HepG2 (cell line): Measurements from ENCODE around the gene MAN1A2. TPM values are rescaled to one million over a fixed set of nuclear protein-coding genes. Genes with fewer than 3 reads are reported as not detected.

Experiments used
- DMTF1 ChIP-seq: sonication (generic); formaldehyde crosslinking; IDR thresholded peaks from 2 replicates; pipeline ENCODE4 v1.4.0; 2020; ENCODE audit warnings: mild to moderate bottlenecking, missing genetic modification reagents
- EZH2 ChIP-seq: conservative IDR thresholded peaks from 2 replicates; pipeline ENCODE4 v1.6.1; 2012; ENCODE audit warnings: mild to moderate bottlenecking, low read depth, low read length, moderate library complexity
- GFI1 ChIP-seq: sonication (generic); formaldehyde crosslinking; IDR thresholded peaks from 2 replicates; pipeline ENCODE4 v1.5.0; 2020; ENCODE audit warnings: missing genetic modification reagents, mild to moderate bottlenecking, borderline replicate concordance
- HBP1 ChIP-seq: IDR thresholded peaks from 2 replicates; pipeline ENCODE4 v1.6.1; 2016; ENCODE audit warnings: low read depth, control low read depth
- NCOR1 ChIP-seq: fragments of 200-600 bp; sonication (generic); IDR thresholded peaks from 2 replicates; pipeline ENCODE4 v1.7.0; 2017; ENCODE audit warnings: antibody characterized with exemption, low read length, borderline replicate concordance
- NR2F6 ChIP-seq, 2 experiments: IDR thresholded peaks; 2 replicates each; pipeline ENCODE4 v1.6.1; 2016; ENCODE audit warnings: antibody characterized with exemption in 1 of 2, mild to moderate bottlenecking in 1 of 2
- PHF5A ChIP-seq: IDR thresholded peaks from one replicate; pipeline ENCODE4 v1.6.1; 2018; ENCODE audit warnings: low read depth, missing genetic modification reagents; ENCODE audit not compliant: unreplicated experiment
- RBM22 ChIP-seq: fragments of 200-400 bp; formaldehyde crosslinking; optimal IDR thresholded peaks from 2 replicates; pipeline ENCODE3; 2017; ENCODE audit warnings: mild to moderate bottlenecking, low read length, moderate library complexity
- TRIM24 ChIP-seq: sonication (generic); formaldehyde crosslinking; IDR thresholded peaks from 2 replicates; pipeline ENCODE4 v1.8.0; 2022; ENCODE audit warnings: mild to moderate bottlenecking, missing genetic modification reagents
- UBTF ChIP-seq: sonication (generic); formaldehyde crosslinking; IDR thresholded peaks from 2 replicates; pipeline ENCODE4 v1.4.0; 2020; ENCODE audit warnings: mild to moderate bottlenecking, missing genetic modification reagents
- ZFP62 ChIP-seq: sonication (generic); formaldehyde crosslinking; IDR thresholded peaks from 2 replicates; pipeline ENCODE4 v1.4.0; 2020; ENCODE audit warnings: missing genetic modification reagents
- ZFP90 ChIP-seq: sonication (generic); formaldehyde crosslinking; IDR thresholded peaks from 2 replicates; pipeline ENCODE4 v1.8.0; 2022; ENCODE audit warnings: missing genetic modification reagents, mild to moderate bottlenecking, inconsistent platforms, borderline replicate concordance
- ZFX ChIP-seq: sonication (generic); formaldehyde crosslinking; IDR thresholded peaks from 2 replicates; pipeline ENCODE4 v1.4.0; 2020; ENCODE audit warnings: mild to moderate bottlenecking, low read depth, missing genetic modification reagents, moderate library complexity
- ZNF432 ChIP-seq: sonication (generic); formaldehyde crosslinking; IDR thresholded peaks from 2 replicates; pipeline ENCODE4 v1.5.0; 2020; ENCODE audit warnings: missing genetic modification reagents, mild to moderate bottlenecking, borderline replicate concordance
- ZNF879 ChIP-seq: sonication (generic); formaldehyde crosslinking; IDR thresholded peaks from 2 replicates; pipeline ENCODE4 v1.8.1; 2023; ENCODE audit warnings: missing genetic modification reagents
- ZSCAN5A ChIP-seq: sonication (generic); formaldehyde crosslinking; IDR thresholded peaks from 2 replicates; pipeline ENCODE4 v1.8.0; 2022; ENCODE audit warnings: mild to moderate bottlenecking, missing genetic modification reagents, borderline replicate concordance
- polyA plus RNA-seq, 8 experiments: library from polyadenylated mRNA; depleted of rRNA in 3 of 8; stranded (reverse) in 7 of 8; unstranded in 1 of 8; fragments of >200 nt; fragmentation: Illumina TruSeq in 4 of 8; extraction: Trizol in 4 of 8; gene quantifications; 2 replicates each; pipeline versions ENCODE4 v1.2.1 to v1.2.3, GENCODE V29; 2011 to 2016; ENCODE audit warnings: low read depth in 4 of 8, missing spikeins in 1 of 8, mixed read lengths in 1 of 8; ENCODE audit not compliant: insufficient read depth in 1 of 8
- total RNA-seq, 5 experiments: library from RNA; depleted of rRNA; stranded (reverse); fragments of >200 nt; fragmentation: Illumina TruSeq; extraction: Trizol; gene quantifications; 2 replicates each; pipeline ENCODE4 v1.2.3, GENCODE V29; 2016; ENCODE audit warnings: low read depth in 1 of 5
- TF ChIP-seq, protein P1 (sequence below): sonication (generic); formaldehyde crosslinking; conservative IDR thresholded peaks from 2 replicates; pipeline ENCODE4 v1.8.0; 2022; ENCODE audit warnings: low read depth, missing genetic modification reagents
- TF ChIP-seq, protein P2 (sequence below): sonication (generic); formaldehyde crosslinking; IDR thresholded peaks from 2 replicates; pipeline ENCODE4 v1.4.0; 2020; ENCODE audit warnings: mild to moderate bottlenecking, low read depth, missing genetic modification reagents

Gene MAN1A2
- total and polyA plus RNA-seq, 2 of the 13 experiments (the other 11 are each of a cell fraction or from before 2014, with no cell fraction given), result 8.0 to 19.9 TPM

- TF ChIP-seq HBP1 (CRISPR knock-in tag) (no peak), ZFP90 (CRISPR knock-in tag) (no peak), DMTF1 (CRISPR knock-in tag) (no peak), PHF5A (no peak), RBM22 (no peak), ZFP62 (no peak), ZSCAN5A (no peak), ZNF879 (CRISPR knock-in tag) (no peak), NR2F6 (IDR thresholded peaks at IDR 0.05) (peak; percentile 56), NR2F6 (CRISPR knock-in tag; IDR thresholded peaks at IDR 0.05) (peak; percentile 57), UBTF (CRISPR knock-in tag) (no peak), TRIM24 (CRISPR knock-in tag) (0 out of 2 replicates have a peak, but pooled peaks have one; percentile 13), NCOR1 (peak; percentile 69; the same call in 1 of the 2 replicates), ZFX (CRISPR knock-in tag) (peak; percentile 44; the same call in 1 of the 2 replicates), ZNF432 (no peak), GFI1 (CRISPR knock-in tag) (peak; percentile 65), EZH2 (no peak)
- TF ChIP-seq, protein P1, sequence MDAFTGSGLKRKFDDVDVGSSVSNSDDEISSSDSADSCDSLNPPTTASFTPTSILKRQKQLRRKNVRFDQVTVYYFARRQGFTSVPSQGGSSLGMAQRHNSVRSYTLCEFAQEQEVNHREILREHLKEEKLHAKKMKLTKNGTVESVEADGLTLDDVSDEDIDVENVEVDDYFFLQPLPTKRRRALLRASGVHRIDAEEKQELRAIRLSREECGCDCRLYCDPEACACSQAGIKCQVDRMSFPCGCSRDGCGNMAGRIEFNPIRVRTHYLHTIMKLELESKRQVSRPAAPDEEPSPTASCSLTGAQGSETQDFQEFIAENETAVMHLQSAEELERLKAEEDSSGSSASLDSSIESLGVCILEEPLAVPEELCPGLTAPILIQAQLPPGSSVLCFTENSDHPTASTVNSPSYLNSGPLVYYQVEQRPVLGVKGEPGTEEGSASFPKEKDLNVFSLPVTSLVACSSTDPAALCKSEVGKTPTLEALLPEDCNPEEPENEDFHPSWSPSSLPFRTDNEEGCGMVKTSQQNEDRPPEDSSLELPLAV (CRISPR knock-in tag), result no peak
- TF ChIP-seq, protein P2, sequence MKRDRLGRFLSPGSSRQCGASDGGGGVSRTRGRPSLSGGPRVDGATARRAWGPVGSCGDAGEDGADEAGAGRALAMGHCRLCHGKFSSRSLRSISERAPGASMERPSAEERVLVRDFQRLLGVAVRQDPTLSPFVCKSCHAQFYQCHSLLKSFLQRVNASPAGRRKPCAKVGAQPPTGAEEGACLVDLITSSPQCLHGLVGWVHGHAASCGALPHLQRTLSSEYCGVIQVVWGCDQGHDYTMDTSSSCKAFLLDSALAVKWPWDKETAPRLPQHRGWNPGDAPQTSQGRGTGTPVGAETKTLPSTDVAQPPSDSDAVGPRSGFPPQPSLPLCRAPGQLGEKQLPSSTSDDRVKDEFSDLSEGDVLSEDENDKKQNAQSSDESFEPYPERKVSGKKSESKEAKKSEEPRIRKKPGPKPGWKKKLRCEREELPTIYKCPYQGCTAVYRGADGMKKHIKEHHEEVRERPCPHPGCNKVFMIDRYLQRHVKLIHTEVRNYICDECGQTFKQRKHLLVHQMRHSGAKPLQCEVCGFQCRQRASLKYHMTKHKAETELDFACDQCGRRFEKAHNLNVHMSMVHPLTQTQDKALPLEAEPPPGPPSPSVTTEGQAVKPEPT (CRISPR knock-in tag), result no peak
Measured at GRCh38 chr1:117544509-117545109, 177.4 kb downstream of the MAN1A2 start (continued).
